Activated CD8-positive, alpha-beta memory T cell treated with anti-CD3 and anti-CD28 coated beads, Interleukin-2, amount 50 U/mL, for 24 hours (primary cell): ENCODE results near the gene MYL5.
"Not testable (repeated sequence)": the region's sequence is repeated elsewhere in the genome, so short reads cannot be mapped to it uniquely, and the experiment has no call there.

ENCODE experiments used
- DNase-seq: peaks from one replicate; pipeline ENCODE4 v3.0.0-alpha.2; 2020; ENCODE audit errors: extremely low read depth

The MYL5 gene

DNA sequence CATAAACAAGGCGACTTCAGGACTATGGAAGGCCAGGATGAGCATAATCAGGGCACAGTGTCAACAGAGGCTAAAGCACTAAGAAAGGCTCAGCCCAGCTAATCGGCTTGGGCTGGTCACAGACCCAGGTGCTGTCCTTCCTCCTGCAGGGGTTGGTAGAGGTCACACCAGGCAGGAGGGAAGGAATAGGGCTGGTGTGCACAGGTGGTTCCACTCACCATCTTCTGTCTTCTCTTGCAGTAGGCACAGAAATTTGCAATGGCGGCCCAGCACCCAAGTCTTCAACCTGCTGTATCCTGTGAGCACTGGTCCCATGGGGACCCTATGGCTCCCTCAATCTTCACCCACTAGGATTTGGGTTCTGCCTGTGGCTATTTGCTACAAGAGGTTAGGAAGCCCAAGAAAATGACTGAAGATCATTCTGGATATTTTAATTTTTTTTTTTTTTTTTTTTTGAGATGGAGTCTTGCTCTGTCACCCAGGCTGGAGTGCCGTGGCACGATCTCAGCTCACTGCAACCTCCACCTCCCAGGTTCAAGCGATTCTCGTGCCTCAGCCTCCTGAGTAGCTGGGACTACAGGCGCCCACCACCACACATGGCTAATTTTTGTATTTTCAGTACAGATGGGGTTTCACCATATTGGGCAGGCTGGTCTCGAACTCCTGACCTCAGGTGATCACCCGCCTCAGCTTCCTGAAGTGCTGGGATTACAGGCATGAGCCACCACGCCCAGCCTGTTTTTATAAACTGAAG lies 4.4 kb upstream of the MYL5 start:
- DNase-seq: not testable (repeated sequence)

DNA sequence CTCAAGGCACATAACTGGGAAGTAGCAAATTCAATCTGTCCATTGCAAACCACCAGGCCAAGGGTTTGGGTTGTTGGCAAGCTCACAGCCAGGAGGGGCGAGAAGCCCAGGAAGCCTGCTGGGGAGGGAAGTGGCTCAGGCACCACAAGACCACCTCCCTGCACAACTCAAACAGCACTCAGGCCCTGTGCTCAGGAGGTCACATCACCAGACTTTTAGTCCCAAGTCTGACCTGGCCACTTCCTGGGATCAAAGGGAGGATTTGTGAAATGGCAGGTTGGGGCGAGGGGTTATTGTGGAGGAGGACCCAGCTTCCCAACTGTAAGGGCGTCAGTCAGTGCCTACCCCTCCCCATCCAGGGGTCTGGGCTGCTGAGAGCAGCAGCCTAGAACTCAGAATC lies 2.6 kb upstream of the MYL5 start:
- DNase-seq: no peak

DNA sequence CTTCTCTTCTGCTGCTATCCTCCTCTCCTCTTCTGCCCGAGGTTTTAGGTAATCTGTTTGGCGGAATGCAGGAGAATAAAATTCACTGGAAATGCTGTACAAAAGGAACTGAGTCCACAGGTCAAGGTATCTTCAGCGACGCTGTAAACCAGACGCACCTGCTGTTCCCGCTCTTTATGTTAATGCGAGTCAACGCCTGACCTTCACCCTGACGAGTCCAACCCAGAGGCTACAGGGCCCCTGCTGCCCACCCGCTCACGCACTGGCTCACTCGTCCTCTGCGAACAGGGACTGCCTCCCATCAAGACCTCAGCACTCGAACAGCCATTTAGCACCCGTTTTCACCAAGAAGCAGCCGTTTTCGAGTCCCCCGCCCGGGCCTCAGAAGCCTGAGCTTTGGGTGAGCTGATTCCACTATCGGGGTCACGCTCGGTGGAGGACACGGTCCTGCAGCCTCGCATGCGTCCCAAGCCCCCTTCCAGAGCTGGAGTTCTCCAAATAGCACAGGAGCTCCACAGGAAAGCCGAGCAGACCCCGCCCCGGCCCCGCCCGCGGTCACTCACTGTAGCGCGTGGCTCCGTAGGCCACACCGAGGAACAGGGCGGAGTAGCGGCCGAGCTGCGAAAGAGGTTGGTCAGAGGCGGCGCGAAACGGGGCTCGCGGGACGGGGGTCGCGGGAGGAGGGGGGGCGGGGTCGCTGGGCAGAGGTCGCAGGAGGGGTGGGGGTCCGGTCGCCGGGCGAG lies 822 bp upstream of the MYL5 start:
- DNase-seq: no peak

DNA sequence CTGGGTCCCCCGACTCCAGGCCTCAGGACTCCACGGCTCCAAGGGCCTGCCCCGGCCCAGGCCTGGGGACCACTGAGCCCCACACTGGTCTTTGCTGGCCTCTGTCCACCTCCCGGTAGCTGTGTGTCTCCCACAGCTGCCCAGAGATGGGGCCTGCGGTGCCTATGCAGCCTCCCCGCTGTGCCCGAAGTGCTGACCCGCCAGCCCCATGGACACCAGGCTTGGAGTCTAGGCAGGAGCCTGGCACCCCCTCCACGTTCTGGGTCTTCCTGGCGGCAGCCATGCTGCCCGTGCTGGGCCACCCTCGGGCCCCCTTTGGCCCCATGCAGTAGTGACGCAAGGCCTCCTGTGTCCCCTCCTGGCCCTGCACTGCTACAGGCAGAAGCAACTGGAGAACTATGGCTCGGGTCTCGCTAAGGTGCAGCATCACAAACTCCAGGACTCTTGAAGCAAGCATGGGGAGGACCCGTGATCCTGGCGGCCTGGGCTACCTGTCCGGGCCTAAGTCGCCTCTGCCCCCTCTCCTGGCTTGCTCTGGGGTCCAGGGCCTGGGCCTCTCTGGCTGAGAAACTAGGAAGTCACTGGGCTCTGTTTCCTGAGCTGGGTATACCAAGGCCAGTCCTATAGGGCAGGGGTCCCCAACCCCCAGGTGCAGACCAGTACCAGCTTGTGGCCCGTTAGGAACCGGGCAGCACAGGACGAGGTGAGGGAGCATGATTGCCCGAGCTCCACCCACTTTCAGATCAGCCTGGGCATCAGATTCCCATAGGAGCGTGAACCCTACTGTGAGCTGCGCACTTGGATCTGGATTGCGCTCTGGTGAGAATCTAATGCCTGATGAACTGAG lies 917 bp downstream of the MYL5 start:
- no peak for DNase-seq

DNA sequence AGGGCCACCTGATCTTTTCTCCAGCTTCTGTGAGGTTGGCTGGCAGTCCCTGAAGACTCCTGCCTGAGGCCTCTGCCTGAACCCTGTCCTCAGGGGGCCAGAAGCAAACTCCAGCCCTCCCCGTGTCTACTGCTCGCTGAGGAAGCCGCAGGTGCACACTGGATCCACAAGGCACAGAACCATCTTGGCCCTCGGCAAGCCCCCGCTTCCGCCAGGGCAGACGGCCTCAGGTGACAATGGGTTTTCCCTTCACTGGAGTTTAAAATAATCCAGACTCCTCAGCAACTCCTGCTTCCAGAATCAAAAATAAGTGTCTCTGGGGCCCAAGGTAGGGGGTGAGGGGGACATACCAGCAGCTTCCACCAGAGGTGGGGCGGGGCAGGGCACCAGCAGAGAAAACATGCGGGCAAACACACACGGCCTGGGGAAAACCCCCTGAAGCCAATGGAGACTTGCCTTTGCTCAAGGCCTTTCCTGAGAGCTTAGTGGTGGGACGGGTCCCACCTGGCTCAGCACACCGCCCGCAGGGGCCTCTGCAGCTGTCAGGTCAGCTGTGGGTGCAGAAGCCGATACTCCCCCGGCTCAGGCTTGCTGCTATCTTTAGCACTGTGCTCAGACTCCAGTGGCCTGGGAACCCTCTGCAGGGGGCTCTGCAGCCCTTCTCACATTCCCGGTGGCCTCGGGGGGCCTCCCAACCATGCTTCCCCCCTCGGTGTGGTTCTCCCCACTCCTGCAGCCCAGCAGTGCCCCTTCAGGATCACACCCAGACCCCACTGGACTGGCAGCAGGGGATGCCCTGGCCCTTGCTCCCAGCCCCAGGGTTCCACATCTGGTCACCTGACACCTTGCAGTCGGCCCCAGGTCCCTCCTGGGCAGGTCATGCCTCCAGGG lies 1.9 kb downstream of the MYL5 start:
- no peak for DNase-seq

DNA sequence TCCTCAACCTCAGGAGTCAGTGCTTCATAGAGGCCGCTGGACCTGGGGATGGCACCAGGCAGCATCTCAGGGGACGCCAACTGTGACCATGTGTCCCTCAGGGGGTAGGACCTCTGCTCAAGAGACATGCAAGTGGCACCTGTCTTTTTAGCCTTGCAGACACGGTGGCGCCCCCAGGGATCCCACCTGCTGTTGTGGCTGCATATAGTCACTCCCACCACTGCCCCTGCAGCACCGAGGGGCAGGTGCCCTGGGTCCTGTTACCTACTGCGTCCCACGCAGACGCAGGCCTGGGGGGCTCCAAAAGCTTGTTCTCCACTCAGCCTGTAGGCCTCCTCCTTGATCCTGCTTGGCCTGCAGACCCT lies 2.5 kb downstream of the MYL5 start:
- DNase-seq: no peak

DNA sequence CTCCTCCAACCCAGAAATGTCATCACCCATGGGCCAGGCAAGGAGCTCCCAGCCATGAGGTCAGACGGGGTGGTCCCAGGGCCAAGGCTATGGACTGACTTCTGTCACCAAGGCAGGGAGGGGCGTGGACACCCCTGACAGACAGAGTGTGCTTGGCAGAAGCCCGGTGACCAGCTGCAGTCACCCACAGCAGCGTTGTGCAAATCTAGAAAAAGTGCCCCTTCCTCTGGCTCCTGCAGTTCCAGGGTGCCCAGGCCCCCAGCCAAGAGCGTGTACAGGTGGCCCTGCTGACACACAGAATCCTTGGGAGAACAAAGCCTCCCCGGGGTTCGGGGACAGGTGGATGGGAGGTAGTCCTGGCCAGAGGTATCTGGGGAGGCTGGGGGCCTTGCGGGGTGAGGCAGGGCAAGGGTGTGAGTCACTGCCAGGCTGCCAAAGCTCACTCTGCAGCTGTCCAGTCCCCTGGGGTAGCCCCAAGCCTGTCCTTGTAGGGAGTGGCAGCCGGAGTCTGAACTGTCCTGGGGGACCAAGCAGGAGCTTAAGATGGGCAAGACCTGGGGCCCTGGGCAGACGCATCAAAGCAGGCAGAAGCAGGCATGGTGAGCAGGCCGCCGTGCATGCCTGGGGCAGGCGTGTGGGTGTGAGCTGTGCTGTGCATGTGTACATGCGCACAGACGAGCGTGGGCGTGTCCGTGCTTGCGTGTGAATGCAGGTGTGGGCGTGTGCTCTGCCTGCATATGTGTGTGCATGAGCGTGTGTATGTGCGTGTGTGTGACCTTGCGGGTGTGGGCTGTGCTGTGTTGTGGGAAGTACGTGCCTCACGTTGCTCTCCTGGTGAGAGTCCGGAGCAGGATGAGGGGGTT lies 3.3 kb downstream of the MYL5 start:
- DNase-seq: no peak

DNA sequence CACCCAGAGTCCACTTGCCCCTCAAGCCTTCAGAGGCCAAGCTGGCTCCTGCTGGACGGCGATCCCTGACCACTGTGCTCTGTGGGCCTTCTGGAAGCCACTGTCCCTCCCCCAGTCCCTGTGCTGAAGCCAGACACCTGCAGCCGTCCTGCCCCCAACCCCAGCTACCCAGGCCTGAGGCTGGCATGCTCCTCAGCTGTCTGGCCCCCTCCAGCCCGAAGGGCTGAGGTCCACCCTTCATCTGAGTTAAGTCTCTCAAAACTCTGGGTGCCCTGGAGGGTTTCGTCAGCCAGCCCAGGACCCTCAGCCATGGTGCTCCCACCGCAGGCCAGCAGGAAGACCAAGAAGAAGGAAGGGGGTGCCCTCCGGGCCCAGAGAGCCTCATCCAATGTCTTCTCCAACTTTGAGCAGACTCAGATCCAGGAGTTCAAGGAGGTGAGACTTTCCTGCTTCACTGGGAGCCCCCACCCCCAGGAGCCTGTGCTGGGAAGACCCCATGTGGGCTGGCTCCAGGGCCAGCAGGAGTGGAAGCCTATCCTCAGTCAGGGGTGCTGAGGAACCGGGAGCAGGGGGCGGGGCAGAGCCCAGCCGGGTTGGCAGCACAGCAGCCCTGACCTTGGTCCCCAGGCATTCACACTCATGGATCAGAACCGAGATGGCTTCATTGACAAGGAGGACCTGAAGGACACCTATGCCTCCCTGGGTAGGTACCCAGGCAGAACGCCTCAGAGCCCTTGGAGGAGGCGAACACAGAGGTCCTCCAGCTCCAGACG lies 4.2 kb downstream of the MYL5 start:
- DNase-seq: no peak

DNA sequence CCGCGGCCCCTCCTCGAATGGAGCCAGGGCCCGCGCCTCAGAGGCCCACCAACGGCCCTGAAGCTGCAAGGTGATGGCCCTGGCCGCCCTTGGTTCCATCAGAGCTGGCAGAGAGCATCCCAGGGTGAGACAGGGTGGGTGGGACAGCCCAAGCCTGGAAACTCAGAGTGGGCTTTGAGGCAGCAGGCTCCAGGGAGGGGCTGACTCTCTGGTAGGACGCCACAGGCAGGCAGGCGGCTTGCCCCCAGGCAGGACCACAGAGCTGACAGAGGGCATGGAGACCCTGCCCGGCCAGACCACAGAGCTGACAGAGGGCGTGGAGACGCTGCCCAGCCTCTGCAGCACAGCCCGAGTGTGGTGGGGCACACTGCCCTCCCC lies 4.8 kb downstream of the MYL5 start:
- DNase-seq: no peak

DNA sequence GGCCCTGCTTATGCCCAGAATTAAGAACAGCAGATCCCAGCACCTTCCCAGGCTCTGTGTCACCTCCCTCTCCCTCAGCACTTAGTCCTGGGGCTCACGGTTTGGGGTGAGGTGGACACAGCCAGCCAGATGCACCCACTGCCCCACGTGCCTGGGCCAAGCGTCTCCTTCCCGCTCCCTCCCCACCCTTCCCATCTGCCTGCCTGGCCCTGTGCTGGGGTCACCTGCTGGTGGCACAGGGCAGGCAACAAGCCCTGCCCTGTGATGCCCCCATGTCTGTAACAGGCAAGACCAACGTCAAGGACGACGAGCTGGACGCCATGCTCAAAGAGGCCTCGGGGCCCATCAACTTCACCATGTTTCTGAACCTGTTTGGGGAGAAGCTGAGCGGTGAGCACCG lies 5.3 kb downstream of the MYL5 start:
- DNase-seq: no peak

DNA sequence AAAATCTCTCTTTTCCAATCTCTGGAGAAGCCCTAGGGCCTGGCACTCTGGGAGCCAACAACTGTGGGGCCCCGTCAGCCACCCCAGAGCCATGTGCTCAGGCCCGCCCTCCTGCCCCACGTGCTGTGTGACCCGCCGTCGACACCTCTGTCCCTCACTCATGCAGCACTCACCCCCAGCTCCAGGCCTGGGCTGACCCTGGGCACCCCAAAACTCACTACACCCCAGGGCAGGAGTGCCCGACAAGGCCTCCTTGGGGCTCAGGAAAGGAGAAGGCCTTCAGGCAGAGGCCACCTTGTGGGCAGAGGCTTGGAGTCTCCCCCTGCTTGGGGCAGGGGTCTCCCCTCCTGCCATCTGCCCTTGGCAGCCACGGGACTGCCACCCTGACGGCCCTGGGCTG lies 5.7 kb downstream of the MYL5 start:
- no peak for DNase-seq

DNA sequence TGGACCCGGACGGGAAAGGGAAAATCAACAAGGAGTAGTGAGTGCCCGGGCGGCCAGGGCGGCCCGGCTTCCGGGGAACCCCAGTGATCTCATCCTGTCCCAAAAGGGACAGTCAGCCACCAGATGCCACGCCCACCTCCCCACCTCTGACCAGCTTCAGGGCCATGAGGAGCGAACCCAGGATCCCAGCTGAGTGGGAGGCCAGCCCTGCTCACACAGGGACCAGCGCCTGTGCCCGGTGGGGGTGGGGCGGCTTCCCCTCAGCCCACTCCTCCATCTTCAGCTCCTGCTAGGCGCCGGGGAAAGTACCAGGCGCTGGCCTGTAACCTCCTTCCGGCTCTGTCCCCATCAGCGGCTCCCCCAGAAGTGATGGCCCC lies 6.2 kb downstream of the MYL5 start:
- no peak for DNase-seq

DNA sequence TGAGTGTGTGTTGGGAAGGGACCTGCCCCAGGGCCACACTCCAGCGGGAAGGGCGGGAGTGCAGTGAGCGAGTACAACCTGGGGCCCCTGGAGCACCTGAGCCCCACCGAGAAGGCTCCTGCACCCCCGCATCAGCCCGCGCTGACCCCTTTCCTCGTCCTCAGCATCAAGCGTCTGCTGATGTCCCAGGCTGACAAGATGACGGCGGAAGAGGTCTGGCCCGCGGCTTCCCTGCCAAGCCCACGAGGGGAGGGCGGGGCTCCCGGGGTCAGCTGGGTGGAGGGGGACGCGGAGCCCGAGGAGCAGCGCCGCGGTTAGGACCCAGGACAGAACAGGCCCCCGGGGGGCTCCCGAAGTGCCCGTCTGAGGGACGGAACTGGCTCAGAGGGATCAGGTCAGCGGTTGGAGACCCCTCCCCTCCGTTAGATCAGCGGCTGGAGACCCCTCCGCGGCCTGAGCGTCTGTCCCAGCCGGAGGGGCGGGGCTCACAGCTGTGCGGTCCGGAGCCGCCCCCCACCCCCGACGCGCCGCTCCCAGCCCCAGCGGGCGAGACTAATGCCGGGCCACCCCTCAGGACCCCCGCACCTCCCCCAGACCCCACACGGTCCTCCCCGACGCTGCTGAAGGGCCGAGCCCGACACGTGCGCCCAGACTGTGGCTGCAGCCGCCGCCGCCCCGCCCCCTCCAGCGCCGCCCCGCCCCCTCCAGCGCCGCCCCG lies 6.7 kb downstream of the MYL5 start:
- DNase-seq: no peak

DNA sequence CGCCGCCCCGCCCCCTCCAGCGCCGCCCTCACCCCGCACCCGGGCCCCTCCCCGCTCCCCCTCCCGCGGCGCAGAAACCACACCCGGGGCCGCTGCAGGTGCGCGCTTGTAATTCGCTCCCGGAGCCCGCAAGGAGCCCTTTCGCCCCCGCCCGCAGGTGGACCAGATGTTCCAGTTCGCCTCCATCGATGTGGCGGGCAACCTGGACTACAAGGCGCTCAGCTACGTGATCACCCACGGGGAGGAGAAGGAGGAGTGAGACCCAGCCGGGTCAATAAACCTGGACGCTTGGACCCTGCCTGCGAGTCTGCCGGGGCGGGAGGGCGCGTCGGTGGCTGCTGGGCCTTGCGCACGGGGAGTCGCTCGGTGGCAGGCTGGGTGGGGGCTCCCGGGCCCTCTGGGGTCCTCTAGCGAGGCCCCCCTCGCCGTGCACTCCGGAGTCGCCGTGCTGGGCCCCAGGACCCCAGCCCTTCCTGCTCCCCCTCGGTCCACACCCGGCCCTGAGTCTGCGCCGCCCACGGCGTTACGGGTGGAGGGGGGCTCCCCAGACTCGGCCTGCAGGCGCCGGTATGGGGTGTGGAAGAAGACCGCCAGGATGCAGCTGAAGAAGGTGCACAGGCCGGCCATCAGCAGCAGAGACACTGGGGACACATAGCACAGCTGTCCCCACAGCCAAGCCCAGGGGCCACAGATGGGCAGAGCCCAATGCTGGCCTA lies 7.6 kb downstream of the MYL5 start:
- DNase-seq: no peak

DNA sequence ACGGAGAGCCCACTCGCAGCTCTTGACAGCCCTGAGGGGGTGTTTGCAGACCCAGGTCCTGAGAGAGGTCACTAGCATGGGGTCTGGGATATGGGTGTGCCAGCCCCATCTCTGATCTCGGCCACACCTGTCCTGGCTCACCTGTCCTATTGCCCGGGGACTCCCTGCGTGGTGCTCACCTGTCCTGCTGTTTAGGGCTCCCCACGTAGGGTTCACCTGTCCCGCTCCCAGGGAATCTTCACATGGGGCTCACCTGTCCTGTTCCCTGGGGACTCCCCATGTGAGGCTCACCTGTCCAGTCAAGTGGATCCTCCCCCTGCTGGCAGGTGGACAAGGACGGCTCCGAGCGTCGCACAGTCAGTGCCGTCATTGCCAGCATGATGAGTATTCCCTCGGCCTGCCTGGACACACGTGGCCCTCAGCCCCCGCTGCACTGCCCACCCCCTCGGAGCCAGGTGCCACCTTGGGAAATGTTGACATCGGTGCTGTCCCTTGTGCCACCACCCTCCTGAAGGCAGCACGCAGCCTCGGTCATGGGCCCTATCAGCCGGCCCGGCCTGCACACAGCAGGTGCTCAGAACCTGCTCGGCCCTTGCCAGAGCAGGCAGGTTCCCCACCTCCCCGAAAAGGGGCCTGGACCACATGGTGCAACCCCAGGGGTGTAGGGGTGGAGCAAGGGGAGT lies 8.3 kb downstream of the MYL5 start:
- no peak for DNase-seq

DNA sequence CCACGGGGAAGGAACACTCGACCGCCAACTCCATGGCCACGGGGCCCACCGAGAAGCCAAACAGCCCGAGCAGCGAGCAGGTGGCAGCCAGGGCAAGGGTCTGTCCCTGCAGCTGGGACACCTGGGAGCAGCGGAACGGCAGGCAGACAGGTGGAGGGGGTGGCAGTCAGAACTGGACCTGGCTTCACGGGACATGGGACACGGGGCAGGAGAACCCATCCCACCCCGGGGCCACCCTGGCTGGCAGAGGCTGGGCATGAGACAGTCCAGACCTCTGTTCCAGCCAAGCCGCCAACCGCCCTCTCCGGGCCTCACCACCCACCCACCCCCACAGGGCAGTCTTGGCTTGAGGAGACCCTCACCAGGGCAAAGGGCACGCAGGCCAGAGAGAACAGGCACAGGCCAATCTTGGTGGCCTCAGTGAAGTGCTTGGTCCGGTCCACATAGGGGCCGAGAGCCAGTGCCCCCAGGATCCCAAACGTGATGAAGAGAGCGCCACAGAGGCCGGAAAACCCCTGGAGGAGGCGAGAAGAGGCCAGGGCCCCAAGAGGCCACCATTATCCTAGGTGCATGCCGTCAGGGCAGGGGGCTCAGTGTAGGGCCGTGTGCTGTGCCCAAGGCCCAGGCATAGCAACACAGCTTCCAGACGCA lies 9.0 kb downstream of the MYL5 start:
- DNase-seq: no peak

DNA sequence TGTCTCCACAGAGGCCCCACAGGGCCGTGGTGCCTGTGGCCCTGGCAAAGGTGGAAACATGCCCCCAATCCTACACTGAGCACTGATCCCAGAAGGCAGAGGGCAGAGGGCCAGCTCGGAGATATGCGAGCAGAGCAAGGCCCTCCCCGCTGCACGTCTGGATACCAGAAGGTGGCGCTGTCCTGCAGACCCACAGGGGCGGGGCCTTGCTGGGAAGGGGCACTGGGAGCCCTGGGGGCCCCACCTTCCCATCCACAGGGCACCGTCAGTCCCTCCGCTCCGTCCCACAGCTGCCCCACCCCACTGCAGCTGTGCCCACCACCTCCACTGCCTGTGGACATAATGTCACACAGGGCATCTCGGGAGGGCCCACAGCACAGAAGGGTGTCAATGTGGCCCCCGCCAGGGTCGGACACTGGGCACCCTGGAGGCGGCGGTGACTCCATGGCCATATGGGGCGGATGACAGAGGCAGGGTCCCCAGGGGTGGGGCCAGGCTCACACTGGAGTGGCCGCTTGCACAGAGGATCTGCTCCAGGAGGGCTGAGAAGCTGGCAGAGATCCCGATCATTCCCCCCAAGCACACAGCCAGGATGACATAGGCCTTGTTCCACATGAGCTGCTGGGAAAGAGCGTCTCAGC lies 9.8 kb downstream of the MYL5 start:
- no peak for DNase-seq
